IMR-90 (cell line): ENCODE data around the gene CUX1. TPM values are rescaled to one million over a fixed set of nuclear protein-coding genes. Genes with fewer than 3 reads are reported as not detected.

Experiments used
- ATAC-seq: fragments of 200-7000 bp; cut with Tn5 transposase; 2 replicates; pipeline ENCODE4 v1.9.1; 2020; ENCODE audit warnings: low read depth, mild to moderate bottlenecking, moderate library complexity
- BruUV-seq: library from RNA; stranded (reverse); fragments of 400-500 nt; replicated peaks from 2 replicates; lab custom pipeline; 2021; lab: Mats Ljungman, UMichigan
- CTCF ChIA-PET: fragments of 300-600 bp; formaldehyde crosslinking; extraction: SDS; loops from one replicate; lab custom pipeline; 2021; ENCODE audit warnings: antibody characterized with exemption; lab: Yijun Ruan, JAX
- POLR2A ChIA-PET: fragments of 300-600 bp; sonication (Branson Sonifier 250); formaldehyde crosslinking; loops from one replicate; lab custom pipeline; 2022; ENCODE audit warnings: antibody characterized with exemption; ENCODE audit not compliant: unreplicated experiment; lab: Charles Lee
- DNase-seq: peaks from one replicate; pipeline ENCODE4 v3.0.0; 2013
- H2AFZ ChIP-seq: replicated peaks from 2 replicates; pipeline ENCODE3; 2013; ENCODE audit warnings: low read length, mild to moderate bottlenecking; ENCODE audit not compliant: poor library complexity
- H2AK5ac ChIP-seq: 2 replicates; pipeline ENCODE4 v1.6.1; 2013; ENCODE audit warnings: low read depth, low read length, inconsistent platforms
- H2AK9ac ChIP-seq: replicated peaks from 2 replicates; pipeline ENCODE3; 2013; ENCODE audit warnings: mild to moderate bottlenecking, low read depth, low read length, moderate library complexity; ENCODE audit not compliant: poor library complexity
- H2BK120ac ChIP-seq: 2 replicates; pipeline ENCODE4 v1.6.1; 2013; ENCODE audit warnings: low read depth, low read length, inconsistent platforms
- H2BK15ac ChIP-seq: 3 replicates; pipeline ENCODE4 v1.6.1; 2013; ENCODE audit warnings: low read depth, low read length, inconsistent platforms
- H2BK20ac ChIP-seq: 2 replicates; pipeline ENCODE4 v1.6.1; 2013; ENCODE audit warnings: low read depth, mild to moderate bottlenecking, inconsistent platforms, low read length, moderate library complexity
- H2BK5ac ChIP-seq: 2 replicates; pipeline ENCODE4 v1.6.1; 2013; ENCODE audit warnings: mild to moderate bottlenecking, low read depth, low read length, inconsistent platforms; ENCODE audit not compliant: poor library complexity, severe bottlenecking
- H3K14ac ChIP-seq: replicated peaks from 2 replicates; pipeline ENCODE4 v1.6.1; 2013; ENCODE audit warnings: low read depth, low read length, inconsistent platforms
- H3K18ac ChIP-seq: 2 replicates; pipeline ENCODE4 v1.6.1; 2013; ENCODE audit warnings: low read depth, low read length, control low read depth
- H3K23ac ChIP-seq: 2 replicates; pipeline ENCODE4 v1.6.1; 2013; ENCODE audit warnings: low read depth, low read length, inconsistent platforms
- H3K27ac ChIP-seq: 2 replicates; pipeline ENCODE4 v1.5.1; 2013; ENCODE audit warnings: mild to moderate bottlenecking, control low read depth, low read length; ENCODE audit not compliant: insufficient read depth
- H3K27me3 ChIP-seq: 2 replicates; pipeline ENCODE4 v1.6.1; 2013; ENCODE audit warnings: low read length; ENCODE audit not compliant: control insufficient read depth, insufficient read depth
- H3K36me3 ChIP-seq: 2 replicates; pipeline ENCODE4 v1.6.1; 2013; ENCODE audit warnings: low read length, mixed read lengths; ENCODE audit not compliant: control insufficient read depth, insufficient read depth
- H3K4ac ChIP-seq: 2 replicates; pipeline ENCODE4 v1.6.1; 2013; ENCODE audit warnings: low read depth, low read length, inconsistent platforms
- H3K4me1 ChIP-seq: 2 replicates; pipeline ENCODE4 v1.6.1; 2013; ENCODE audit warnings: low read length, mixed read lengths; ENCODE audit not compliant: control insufficient read depth, insufficient read depth
- H3K4me2 ChIP-seq: 2 replicates; pipeline ENCODE4 v1.6.1; 2013; ENCODE audit warnings: low read depth, mild to moderate bottlenecking, control low read depth, low read length, moderate library complexity
- H3K4me3 ChIP-seq: 2 replicates; pipeline ENCODE4 v1.5.1; 2013; ENCODE audit warnings: low read depth, mild to moderate bottlenecking, control low read depth, low read length, moderate library complexity; ENCODE audit not compliant: insufficient read depth
- H3K56ac ChIP-seq: 2 replicates; pipeline ENCODE4 v1.6.1; 2013; ENCODE audit warnings: low read length, inconsistent platforms; ENCODE audit not compliant: insufficient read depth; ENCODE audit errors: extremely low read depth
- H3K79me1 ChIP-seq, 2 experiments: 2 replicates each; pipeline ENCODE4 v1.6.1; 2013; ENCODE audit warnings: low read length in 2 of 2, inconsistent platforms in 1 of 2, low read depth in 1 of 2
- H3K9ac ChIP-seq: 2 replicates; pipeline ENCODE4 v1.6.1; 2013; ENCODE audit warnings: low read depth, low read length, control low read depth
- H3K9me1 ChIP-seq: 2 replicates; pipeline ENCODE4 v1.6.1; 2013; ENCODE audit warnings: low read length, inconsistent platforms; ENCODE audit not compliant: insufficient read depth
- H3K9me3 ChIP-seq: 2 replicates; pipeline ENCODE4 v1.6.1; 2013; ENCODE audit warnings: low read length; ENCODE audit not compliant: control insufficient read depth, insufficient read depth
- H4K20me1 ChIP-seq: 2 replicates; pipeline ENCODE4 v1.6.1; 2013; ENCODE audit warnings: low read length, inconsistent platforms; ENCODE audit not compliant: insufficient read depth
- H4K5ac ChIP-seq: 2 replicates; pipeline ENCODE4 v1.6.1; 2013; ENCODE audit warnings: mild to moderate bottlenecking, low read depth, low read length, control low read depth
- H4K8ac ChIP-seq, 2 experiments: 2 replicates each; pipeline ENCODE4 v1.6.1; 2013; ENCODE audit warnings: low read depth in 2 of 2, low read length in 2 of 2, control low read depth in 1 of 2, inconsistent platforms in 1 of 2
- H4K91ac ChIP-seq: 2 replicates; pipeline ENCODE4 v1.6.1; 2013; ENCODE audit warnings: low read depth, low read length, inconsistent platforms; ENCODE audit not compliant: insufficient read depth
- CEBPB ChIP-seq: IDR thresholded peaks from 2 replicates; pipeline ENCODE4 v1.6.1; 2012; ENCODE audit warnings: low read depth, low read length, improper control_type of control experiment
- FOS ChIP-seq: fragments of 150-350 bp; IDR thresholded peaks from 2 replicates; pipeline ENCODE4 v1.6.1; 2016; ENCODE audit warnings: low read depth, low read length
- MAZ ChIP-seq: IDR thresholded peaks from 2 replicates; pipeline ENCODE4 v1.6.1; 2012; ENCODE audit warnings: low read depth, mild to moderate bottlenecking, low read length, improper control_type of control experiment, moderate library complexity, borderline replicate concordance
- MXI1 ChIP-seq: IDR thresholded peaks from 2 replicates; pipeline ENCODE4 v1.6.1; 2012; ENCODE audit warnings: low read depth, mild to moderate bottlenecking, low read length, moderate library complexity, borderline replicate concordance
- NFE2L2 ChIP-seq: fragments of 150-350 bp; IDR thresholded peaks from 2 replicates; pipeline ENCODE4 v1.6.1; 2016; ENCODE audit warnings: low read depth, mild to moderate bottlenecking, low read length
- POLR2A ChIP-seq: IDR thresholded peaks from 2 replicates; pipeline ENCODE4 v1.6.1; 2012; ENCODE audit warnings: mild to moderate bottlenecking, low read depth, low read length
- RAD21 ChIP-seq: IDR thresholded peaks from 2 replicates; pipeline ENCODE4 v1.6.1; 2012; ENCODE audit warnings: low read length, improper control_type of control experiment
- RFX5 ChIP-seq: IDR thresholded peaks from 2 replicates; pipeline ENCODE4 v1.8.0; 2012; ENCODE audit warnings: low read depth, mild to moderate bottlenecking, low read length, moderate library complexity
- WGBS, 2 experiments: methylation state at CpG; one replicate each; pipeline versions ENCODE4 v1.1.5 to v1.1.7; 2013; ENCODE audit warnings: missing lambda C conversion rate in 2 of 2; ENCODE audit not compliant: insufficient read length in 1 of 2; ENCODE audit errors: extremely low coverage in 2 of 2; 5-methylcytosine and 5-hydroxymethylcytosine counted together
- dilution Hi-C: fragments of 300-500 bp; cut with HindIII; formaldehyde crosslinking; loops from one replicate; pipeline ENCODE4 v1.14.3; 2018; ENCODE audit warnings: low sequenced_read_pairs; ENCODE audit not compliant: unreplicated experiment
- in situ Hi-C: fragments of 300-500 bp; cut with MboI; formaldehyde crosslinking; loops from 3 replicates; pipeline ENCODE4 v1.14.3; 2019; ENCODE audit warnings: low sequenced_read_pairs, inconsistent platforms, mixed read lengths
- intact Hi-C: fragments of 100-400 bp; cut with micrococcal nuclease; formaldehyde crosslinking; loops from 2 replicates; pipeline ENCODE4 v1.10.0; 2022
- polyA plus RNA-seq, 3 experiments: library from polyadenylated mRNA; depleted of rRNA; stranded (reverse); fragments of >200 nt; gene quantifications; 2 replicates each; pipeline ENCODE4 v1.2.3, GENCODE V29; 2012; ENCODE audit warnings: low replicate concordance in 1 of 3
- total RNA-seq: library from RNA; depleted of rRNA; stranded (reverse); fragments of >200 nt; gene quantifications from 2 replicates; pipeline ENCODE4 v1.2.3, GENCODE V29; 2012
- TF ChIP-seq, protein P1 (sequence below): fragments of 150-350 bp; IDR thresholded peaks from 2 replicates; pipeline ENCODE4 v1.6.1; 2016; ENCODE audit warnings: low read depth, mild to moderate bottlenecking, low read length, moderate library complexity, borderline replicate concordance
- TF ChIP-seq, protein P2 (sequence below): fragments of 150-350 bp; IDR thresholded peaks from 2 replicates; pipeline ENCODE4 v1.6.1; 2017; ENCODE audit warnings: mild to moderate bottlenecking, antibody characterized with exemption, low read length, low read depth
- TF ChIP-seq, protein P3 (sequence below): conservative IDR thresholded peaks from 2 replicates; pipeline ENCODE4 v1.5.1; 2012; ENCODE audit warnings: mild to moderate bottlenecking, low read depth, low read length, improper control_type of control experiment

The CUX1 gene
- total and polyA plus RNA-seq, 2 of the 4 experiments (the other 2 are of a cell fraction) = 19.7 to 46.4 TPM

DNA sequence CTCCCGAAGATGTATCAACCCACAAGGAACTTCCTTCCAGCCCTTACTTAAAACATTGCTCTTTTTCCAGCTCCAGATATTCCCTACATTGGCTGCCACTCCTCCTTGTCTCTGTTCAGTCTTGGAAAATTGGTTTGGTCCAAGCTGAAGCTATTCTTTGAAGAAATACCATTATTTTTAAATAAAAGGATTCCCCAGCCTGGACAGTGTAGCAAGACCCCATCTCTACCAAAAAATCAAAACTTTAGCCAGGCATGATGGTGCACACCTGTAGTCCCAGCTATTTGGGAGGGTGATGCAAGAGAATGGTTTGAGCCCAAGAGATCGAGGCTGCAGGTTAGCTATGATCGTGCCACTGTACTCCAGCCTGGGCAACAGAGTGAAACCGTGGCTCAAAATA lies 159.8 kb downstream of the CUX1 start:
- Histone ChIP-seq H3K14ac (no peak overlapping the region), H4K91ac (no peak overlapping the region), H4K5ac (no peak overlapping the region), H2AFZ (no peak overlapping the region), H3K18ac (no peak overlapping the region), H3K27me3 (no peaks in the 10 kb centered on the region), H3K27ac (no peak overlapping the region), H2BK5ac (no peak overlapping the region), H4K20me1 (peaks cover 11% of the 10 kb centered on the region), H2AK5ac (no peak overlapping the region), H2BK15ac (no peak overlapping the region), H3K23ac (no peak overlapping the region), H3K9me3 (no peaks in the 10 kb centered on the region), H3K4ac (no peak overlapping the region), H3K4me1 (peaks cover 2% of the 10 kb centered on the region; the same call in 1 of the 2 replicates), H3K79me1 (peaks cover 17 to 67% of the 10 kb centered on the region in 2 experiments), H2AK9ac (no peak overlapping the region), H3K36me3 (peaks cover 6% of the 10 kb centered on the region), H4K8ac (no peak overlapping the region), H3K9ac (no peak overlapping the region), H3K9me1 (peaks cover 13% of the 10 kb centered on the region), H3K4me3 (no peak overlapping the region), H2BK120ac (no peak overlapping the region), H2BK20ac (no peak overlapping the region), H3K56ac (no peak overlapping the region), H3K4me2 (no peak overlapping the region)
- TF ChIP-seq RFX5 = no peak
- TF ChIP-seq RAD21 = no peak
- TF ChIP-seq NFE2L2 = no peak
- TF ChIP-seq, protein P1, sequence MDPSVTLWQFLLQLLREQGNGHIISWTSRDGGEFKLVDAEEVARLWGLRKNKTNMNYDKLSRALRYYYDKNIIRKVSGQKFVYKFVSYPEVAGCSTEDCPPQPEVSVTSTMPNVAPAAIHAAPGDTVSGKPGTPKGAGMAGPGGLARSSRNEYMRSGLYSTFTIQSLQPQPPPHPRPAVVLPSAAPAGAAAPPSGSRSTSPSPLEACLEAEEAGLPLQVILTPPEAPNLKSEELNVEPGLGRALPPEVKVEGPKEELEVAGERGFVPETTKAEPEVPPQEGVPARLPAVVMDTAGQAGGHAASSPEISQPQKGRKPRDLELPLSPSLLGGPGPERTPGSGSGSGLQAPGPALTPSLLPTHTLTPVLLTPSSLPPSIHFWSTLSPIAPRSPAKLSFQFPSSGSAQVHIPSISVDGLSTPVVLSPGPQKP = no peak
- no peak for TF ChIP-seq FOS
- no peak for TF ChIP-seq CEBPB
- TF ChIP-seq POLR2A = no peak
- TF ChIP-seq, protein P2, sequence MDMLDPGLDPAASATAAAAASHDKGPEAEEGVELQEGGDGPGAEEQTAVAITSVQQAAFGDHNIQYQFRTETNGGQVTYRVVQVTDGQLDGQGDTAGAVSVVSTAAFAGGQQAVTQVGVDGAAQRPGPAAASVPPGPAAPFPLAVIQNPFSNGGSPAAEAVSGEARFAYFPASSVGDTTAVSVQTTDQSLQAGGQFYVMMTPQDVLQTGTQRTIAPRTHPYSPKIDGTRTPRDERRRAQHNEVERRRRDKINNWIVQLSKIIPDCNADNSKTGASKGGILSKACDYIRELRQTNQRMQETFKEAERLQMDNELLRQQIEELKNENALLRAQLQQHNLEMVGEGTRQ = no peak
- TF ChIP-seq MAZ = no peak
- TF ChIP-seq, protein P3, sequence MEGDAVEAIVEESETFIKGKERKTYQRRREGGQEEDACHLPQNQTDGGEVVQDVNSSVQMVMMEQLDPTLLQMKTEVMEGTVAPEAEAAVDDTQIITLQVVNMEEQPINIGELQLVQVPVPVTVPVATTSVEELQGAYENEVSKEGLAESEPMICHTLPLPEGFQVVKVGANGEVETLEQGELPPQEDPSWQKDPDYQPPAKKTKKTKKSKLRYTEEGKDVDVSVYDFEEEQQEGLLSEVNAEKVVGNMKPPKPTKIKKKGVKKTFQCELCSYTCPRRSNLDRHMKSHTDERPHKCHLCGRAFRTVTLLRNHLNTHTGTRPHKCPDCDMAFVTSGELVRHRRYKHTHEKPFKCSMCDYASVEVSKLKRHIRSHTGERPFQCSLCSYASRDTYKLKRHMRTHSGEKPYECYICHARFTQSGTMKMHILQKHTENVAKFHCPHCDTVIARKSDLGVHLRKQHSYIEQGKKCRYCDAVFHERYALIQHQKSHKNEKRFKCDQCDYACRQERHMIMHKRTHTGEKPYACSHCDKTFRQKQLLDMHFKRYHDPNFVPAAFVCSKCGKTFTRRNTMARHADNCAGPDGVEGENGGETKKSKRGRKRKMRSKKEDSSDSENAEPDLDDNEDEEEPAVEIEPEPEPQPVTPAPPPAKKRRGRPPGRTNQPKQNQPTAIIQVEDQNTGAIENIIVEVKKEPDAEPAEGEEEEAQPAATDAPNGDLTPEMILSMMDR = no peak
- TF ChIP-seq MXI1 = no peak
- POLR2A ChIA-PET = no interaction called here
- no TSS peak for BruUV-seq
- intact Hi-C loops = no loop called here
- in situ Hi-C loops = no loop called here
- ATAC-seq = no peak
- no peak for DNase-seq
- WGBS, 2 experiments = no CpG with 5 or more reads among the region's 4 CpGs
- dilution Hi-C loops = no loop called here
- CTCF ChIA-PET = no interaction called here
